ENCODE measurements around the gene CD9. TPM values are rescaled to one million over a fixed set of nuclear protein-coding genes. Genes with fewer than 3 reads are reported as not detected.

The CD9 gene
- total and polyA plus RNA-seq, 2 of the 8 experiments (the other 6 are each of a cell fraction or from before 2014, with no cell fraction given), result 168 to 319 TPM

GRCh38 chr12:6158255-6158654, 41.9 kb upstream of the CD9 start:
- H2BK12ac ChIP-seq (ENCODE audit: low read depth, low read length), result no peak overlapping the region
- H3K4me2 ChIP-seq (ENCODE audit: insufficient read depth in 1 of 2, low read depth in 2 of 2, low read length in 2 of 2), result no peak overlapping the region
- H3K4me3 ChIP-seq (ENCODE audit: extremely low read depth in 1 of 4, insufficient read depth in 2 of 4, low read depth in 3 of 4, low read length in 4 of 4), result no peak overlapping the region
- H4K5ac ChIP-seq (ENCODE audit: insufficient read length, low read depth, low read length), result no peak overlapping the region
- no peak overlapping the region for H3K9ac ChIP-seq (replicated peaks in 1 of 4; ENCODE audit: extremely low read depth in 1 of 4, low read depth in 3 of 4, low read length in 3 of 4)
- no peak overlapping the region for H3K56ac ChIP-seq (replicated peaks; ENCODE audit: insufficient read length, low read depth, low read length)
- FAIRE-seq (no peak), DNase-seq (ENCODE audit: low read depth in 1 of 2, low spot score in 2 of 2) (no peak)
- H3K23me2 ChIP-seq (ENCODE audit: low read depth, low read length), result no peaks in the 10 kb centered on the region
- H3K27me3 ChIP-seq (replicated peaks in 1 of 4; ENCODE audit: control insufficient read depth in 3 of 4, extremely low read depth in 1 of 4, insufficient read depth in 3 of 4, low read length in 3 of 4), result no peaks in the 10 kb centered on the region
- no peak overlapping the region for H3K14ac ChIP-seq (ENCODE audit: insufficient read length)
- H3K23ac ChIP-seq (ENCODE audit: insufficient read length), result no peak overlapping the region
- H3K79me2 ChIP-seq (ENCODE audit: control insufficient read depth in 1 of 2, insufficient read depth in 2 of 2, low read length in 2 of 2), result no peaks in the 10 kb centered on the region
- H4K8ac ChIP-seq (ENCODE audit: extremely low read depth, insufficient read depth, low read length), result no peak overlapping the region
- no peaks in the 10 kb centered on the region for H3K36me3 ChIP-seq (ENCODE audit: control insufficient read depth in 2 of 4, insufficient read depth in 4 of 4, low read length in 3 of 4)
- ChIA-PET POLR2A (ENCODE audit: partially characterized antibody) (interaction anchor here (1.1 kb wide), 1 partner anchor 43 kb away, joined by 3 read pairs; no protein-coding TSS in a partner anchor), CTCF (ENCODE audit: partially characterized antibody) (interaction anchor here (0.9 to 2.2 kb wide), 4 partner anchors 92 to 147 kb away, joined by 3 to 6 read pairs (median 3); no protein-coding TSS in a partner anchor)
- H4K91ac ChIP-seq (replicated peaks; ENCODE audit: insufficient read length, low read length), result no peak overlapping the region
- H2BK5ac ChIP-seq (ENCODE audit: low read depth, low read length), result no peak overlapping the region
- WGBS, 2 experiments (ENCODE audit: extremely low coverage in 1 of 2, insufficient coverage in 1 of 2, insufficient read length in 1 of 2, insufficient replicate concordance in 2 of 2, low coverage in 1 of 2, low lambda C conversion rate in 2 of 2, missing lambda C conversion rate in 1 of 2), result 80% methylated on average over 2 of the region's 4 CpGs; no CpG with 5 or more reads in 1 of the 2 experiments
- no peak overlapping the region for H2BK20ac ChIP-seq (ENCODE audit: low read length)
- H2AFZ ChIP-seq (ENCODE audit: low read length), result no peak overlapping the region
- H3K4ac ChIP-seq (replicated peaks; ENCODE audit: insufficient read length, low read depth, low read length), result no peak overlapping the region
- H2BK120ac ChIP-seq (replicated peaks; ENCODE audit: low read depth, low read length), result no peak overlapping the region
- H2AK5ac ChIP-seq (ENCODE audit: low read depth, low read length), result no peak overlapping the region
- H3K27ac ChIP-seq (ENCODE audit: low read depth, low read length), result no peak overlapping the region
- no peak overlapping the region for H2BK15ac ChIP-seq (ENCODE audit: low read length)
- no peaks in the 10 kb centered on the region; a peak in 1 of 4 replicates for H3K9me3 ChIP-seq (ENCODE audit: insufficient read depth in 2 of 2, low read depth in 1 of 2, low read length in 1 of 2)
- H3K79me1 ChIP-seq (ENCODE audit: low read depth, low read length), result no peaks in the 10 kb centered on the region
- H4K20me1 ChIP-seq (replicated peaks in 1 of 2; ENCODE audit: control insufficient read depth in 1 of 2, insufficient read depth in 2 of 2, low read length in 2 of 2), result no peaks in the 10 kb centered on the region
- H3K4me1 ChIP-seq (replicated peaks in 1 of 4; ENCODE audit: control insufficient read depth in 3 of 4, insufficient read depth in 4 of 4, low read length in 3 of 4), result no peaks in the 10 kb centered on the region
- H3K18ac ChIP-seq (ENCODE audit: extremely low read depth, low read length), result no peak overlapping the region
- TF ChIP-seq MAFK (IDR thresholded peaks at IDR 0.05; ENCODE audit: low read depth, low read length) (no peak), KDM5A (IDR thresholded peaks at IDR 0.05; ENCODE audit: low read length) (no peak), CTCF (IDR thresholded peaks at IDR 0.05; ENCODE audit: control extremely low read depth in 1 of 3, insufficient read depth in 1 of 3, low read depth in 1 of 3, low read length in 3 of 3) (no peak), GABPA (IDR thresholded peaks at IDR 0.05; ENCODE audit: borderline replicate concordance, insufficient read depth, low read length) (no peak), KDM1A (IDR thresholded peaks at IDR 0.05; ENCODE audit: borderline replicate concordance, low read length) (no peak), TCF12 (IDR thresholded peaks at IDR 0.05; ENCODE audit: low read depth, low read length) (no peak), GTF2F1 (IDR thresholded peaks at IDR 0.05; ENCODE audit: borderline replicate concordance, low read depth, low read length) (no peak), SP1 (IDR thresholded peaks at IDR 0.05; ENCODE audit: low read depth, low read length) (no peak), BACH1 (IDR thresholded peaks at IDR 0.05; ENCODE audit: low read length) (no peak), SP2 (IDR thresholded peaks at IDR 0.05; ENCODE audit: low read length) (no peak), RNF2 (IDR thresholded peaks at IDR 0.05; ENCODE audit: borderline replicate concordance, low read depth, low read length, missing control alignments, poor library complexity, severe bottlenecking) (no peak), RFX5 (IDR thresholded peaks at IDR 0.05; ENCODE audit: borderline replicate concordance, low read depth, low read length) (no peak)

Data from H1 (cell line).